B cell (primary cell): ENCODE measurements around the gene BSND.

Source experiments
- EZH2 ChIP-seq: IDR thresholded peaks from 2 replicates; pipeline ENCODE4 v1.6.1; 2012; ENCODE audit warnings: borderline replicate concordance, low read depth, mild to moderate bottlenecking, moderate library complexity, low read length; ENCODE audit not compliant: insufficient read depth, poor library complexity, severe bottlenecking
- TF ChIP-seq, protein P1 (sequence below): fragments of 200-600 bp; IDR thresholded peaks from one replicate; pipeline ENCODE4 v1.8.0; 2022; ENCODE audit warnings: antibody characterized with exemption, mild to moderate bottlenecking

DNA sequence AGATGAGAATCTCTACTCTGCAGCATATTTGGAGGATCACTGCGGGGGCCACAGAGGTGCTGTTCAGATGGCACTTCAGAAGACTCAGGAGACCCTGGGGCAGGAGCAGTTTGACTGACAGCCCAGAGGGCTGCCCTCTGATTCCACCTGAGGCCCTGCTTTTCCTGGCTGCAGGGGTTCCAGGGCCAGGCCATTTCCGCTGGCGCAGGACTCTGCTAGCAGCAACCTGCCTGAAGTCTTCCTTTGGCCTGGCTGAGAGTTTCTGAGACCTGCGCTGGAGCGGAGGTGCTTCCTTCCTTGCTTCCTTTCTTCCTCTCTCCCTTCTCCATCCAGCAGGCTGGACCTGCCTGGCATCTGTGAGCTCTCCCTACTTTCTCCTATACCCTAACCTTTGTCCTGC lies 52.4 kb downstream of the BSND start:
- TF ChIP-seq, protein P1, sequence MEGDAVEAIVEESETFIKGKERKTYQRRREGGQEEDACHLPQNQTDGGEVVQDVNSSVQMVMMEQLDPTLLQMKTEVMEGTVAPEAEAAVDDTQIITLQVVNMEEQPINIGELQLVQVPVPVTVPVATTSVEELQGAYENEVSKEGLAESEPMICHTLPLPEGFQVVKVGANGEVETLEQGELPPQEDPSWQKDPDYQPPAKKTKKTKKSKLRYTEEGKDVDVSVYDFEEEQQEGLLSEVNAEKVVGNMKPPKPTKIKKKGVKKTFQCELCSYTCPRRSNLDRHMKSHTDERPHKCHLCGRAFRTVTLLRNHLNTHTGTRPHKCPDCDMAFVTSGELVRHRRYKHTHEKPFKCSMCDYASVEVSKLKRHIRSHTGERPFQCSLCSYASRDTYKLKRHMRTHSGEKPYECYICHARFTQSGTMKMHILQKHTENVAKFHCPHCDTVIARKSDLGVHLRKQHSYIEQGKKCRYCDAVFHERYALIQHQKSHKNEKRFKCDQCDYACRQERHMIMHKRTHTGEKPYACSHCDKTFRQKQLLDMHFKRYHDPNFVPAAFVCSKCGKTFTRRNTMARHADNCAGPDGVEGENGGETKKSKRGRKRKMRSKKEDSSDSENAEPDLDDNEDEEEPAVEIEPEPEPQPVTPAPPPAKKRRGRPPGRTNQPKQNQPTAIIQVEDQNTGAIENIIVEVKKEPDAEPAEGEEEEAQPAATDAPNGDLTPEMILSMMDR, result no peak
- no peak for TF ChIP-seq EZH2
